GM18502 (cell line): ENCODE results near the gene MACROD2.

ENCODE experiments used
- ATAC-seq: cut with Tn5 transposase; IDR thresholded peaks from one replicate; pipeline ENCODE4 v1.9.1; 2021; ENCODE audit warnings: mild to moderate bottlenecking; ENCODE audit not compliant: unreplicated experiment, poor library complexity

Gene MACROD2

GRCh38 chr20:15579688-15580087, 1584.4 kb downstream of the MACROD2 start:
- no peak for ATAC-seq

DNA sequence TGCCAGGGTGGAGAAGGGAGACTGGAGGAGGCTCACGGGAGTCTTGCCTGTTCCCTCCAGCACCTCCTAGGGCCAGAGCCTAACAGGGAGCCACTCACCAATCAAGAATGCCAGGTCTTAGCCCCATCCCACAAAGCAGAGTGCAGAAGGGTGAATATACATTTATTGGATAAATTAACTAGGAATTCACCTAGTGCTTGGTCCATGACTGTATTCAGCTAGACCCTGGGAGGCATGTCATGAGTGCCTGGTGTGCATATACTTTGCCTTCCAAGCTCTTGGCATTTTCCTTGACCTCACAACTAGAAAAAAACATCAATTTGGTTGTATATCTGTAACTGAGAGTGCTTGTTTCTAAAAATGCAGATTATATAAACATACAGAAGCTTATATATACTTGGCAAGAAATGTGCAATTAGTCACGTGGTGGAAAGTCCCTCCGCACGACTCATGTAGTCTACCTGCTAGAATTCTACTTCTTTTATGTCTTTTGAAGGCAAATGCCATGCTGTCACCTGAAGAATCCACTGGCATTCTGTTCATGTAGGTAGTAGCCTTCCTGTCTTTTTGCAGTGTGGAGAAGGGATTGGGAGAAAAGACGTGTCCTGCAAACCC, 1586.9 kb downstream of the MACROD2 start:
- ATAC-seq, result no peak

DNA sequence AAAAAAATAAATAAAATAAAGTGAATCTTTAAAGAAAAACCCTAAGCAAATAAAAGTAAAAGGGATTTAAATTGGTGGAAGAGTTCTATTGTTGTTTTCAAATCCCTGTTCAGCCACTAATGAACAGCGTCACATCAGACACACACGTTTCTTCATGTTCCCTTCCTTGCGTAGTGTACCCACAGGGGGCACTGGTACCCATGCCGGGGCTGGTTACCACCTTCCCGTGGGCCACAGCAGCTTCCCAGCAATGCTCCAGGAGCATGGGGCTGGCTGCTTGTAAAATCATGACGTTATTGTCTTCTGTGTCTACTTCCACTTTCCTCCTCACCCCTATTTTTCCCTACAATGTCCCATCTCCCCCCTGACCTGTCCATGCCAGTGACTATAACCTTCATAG, 1589.2 kb downstream of the MACROD2 start:
- no peak for ATAC-seq

DNA sequence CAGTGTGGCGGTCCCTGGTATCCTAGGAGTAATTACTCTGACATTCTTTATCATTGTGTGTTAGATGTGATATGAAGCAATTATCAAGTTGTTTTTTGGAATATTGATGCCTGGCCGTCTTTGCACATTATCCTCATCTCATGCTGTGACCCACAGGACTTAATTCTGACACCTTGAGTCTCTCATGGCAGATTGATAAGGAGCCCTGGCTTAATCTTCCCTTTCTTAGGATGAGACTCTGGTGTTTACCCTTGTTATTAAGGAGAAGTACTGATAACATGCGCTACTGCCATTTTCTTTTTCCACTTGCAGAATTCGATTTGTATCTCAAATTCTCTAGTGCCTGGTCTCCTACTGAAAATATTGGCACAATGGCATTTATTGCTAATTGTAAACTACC, 1597.8 kb downstream of the MACROD2 start:
- ATAC-seq, result no peak

DNA sequence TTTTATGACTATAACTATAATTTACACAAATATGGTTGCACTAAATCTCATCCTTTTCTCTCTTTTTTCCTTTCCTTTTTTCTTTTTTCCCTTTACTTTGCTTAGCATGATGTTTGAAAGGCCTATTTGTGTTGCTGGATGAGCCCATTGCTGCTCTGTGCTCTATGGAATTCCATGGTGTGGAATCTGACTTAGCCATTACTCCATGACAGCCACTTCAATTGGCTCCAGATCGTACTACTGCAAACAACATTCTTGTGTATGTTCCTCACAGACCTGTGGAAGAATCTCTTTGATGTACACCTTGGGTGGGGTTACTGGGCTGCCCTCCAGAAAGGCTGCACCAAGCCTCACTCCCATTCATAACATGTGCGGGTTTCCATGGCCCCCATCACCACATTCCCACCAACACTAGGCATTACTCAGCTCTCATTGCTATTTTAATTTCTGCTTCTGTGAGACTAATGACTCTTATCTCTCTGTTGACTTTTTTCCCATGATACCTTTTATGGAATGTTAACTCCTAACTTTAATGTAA, 1598.9 kb downstream of the MACROD2 start:
- ATAC-seq, result no peak

DNA sequence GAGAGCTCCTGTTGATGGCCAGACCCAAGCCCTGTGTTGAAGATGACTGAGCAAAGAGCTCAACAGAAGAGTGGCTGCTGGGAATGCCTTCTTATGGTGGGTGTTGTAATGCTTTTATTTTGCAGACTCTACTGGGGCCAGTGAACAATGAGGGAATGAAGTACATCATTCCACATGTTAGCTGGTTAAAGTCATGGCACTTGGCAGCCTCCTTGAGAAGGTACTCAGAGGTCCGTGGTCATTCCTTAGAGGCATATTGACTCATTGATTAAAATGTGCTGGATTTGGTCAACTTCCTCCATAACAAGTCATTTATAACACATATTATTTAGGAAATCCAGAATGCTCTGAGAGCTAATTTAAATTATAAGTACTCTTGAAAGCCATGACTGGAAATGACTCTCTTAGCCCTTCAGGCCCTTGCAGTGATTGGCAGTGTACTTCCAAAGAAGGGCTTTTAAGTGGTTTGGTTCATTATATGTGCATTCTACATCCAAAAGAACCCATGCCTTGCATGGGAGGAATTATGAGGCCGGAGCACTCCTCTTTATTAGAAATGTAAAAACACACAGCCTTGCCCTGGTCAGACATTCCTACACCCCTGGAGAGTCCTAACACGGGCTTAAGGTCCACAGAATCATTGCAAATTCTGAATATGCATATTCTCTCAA, 1601.0 kb downstream of the MACROD2 start:
- no peak for ATAC-seq

DNA sequence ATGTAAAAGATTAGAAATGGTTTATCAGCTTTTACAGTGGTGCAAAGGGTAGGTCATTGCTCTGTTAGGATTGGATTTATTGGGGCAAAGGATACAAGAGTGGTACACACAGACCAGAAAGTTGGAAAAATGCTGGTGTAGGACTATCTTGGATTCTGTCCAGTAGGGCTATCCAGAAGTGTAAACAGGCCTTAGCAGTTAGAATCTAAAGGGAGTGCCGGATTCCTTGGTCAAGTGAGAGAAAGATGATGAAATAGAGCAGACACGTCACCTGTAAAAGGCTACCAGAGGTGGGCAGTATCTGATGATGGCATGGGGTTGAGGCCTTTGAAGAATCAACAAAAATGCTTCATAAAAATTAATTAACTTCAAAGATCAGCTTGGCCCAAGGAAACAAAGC, 1602.0 kb downstream of the MACROD2 start:
- no peak for ATAC-seq

DNA sequence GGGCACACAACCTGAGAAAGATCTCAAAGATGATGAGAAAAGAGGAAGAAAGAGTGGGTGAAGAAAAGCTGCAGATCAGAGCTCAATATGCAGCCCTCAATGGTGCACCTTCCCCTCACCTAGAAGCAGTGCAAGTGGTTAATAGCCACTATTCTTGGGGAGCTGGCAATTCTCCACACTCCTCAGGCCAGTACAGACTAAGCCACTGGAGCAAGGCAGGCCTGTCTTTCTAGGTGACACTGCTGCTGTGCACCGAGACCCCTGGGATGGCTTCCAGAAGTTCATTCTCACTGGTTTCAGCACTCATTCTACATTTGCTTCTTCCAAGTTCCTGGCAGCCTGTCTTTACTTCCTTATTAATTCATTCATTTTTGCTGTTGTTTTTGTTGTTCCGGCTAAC, 1604.6 kb downstream of the MACROD2 start:
- no peak for ATAC-seq

GRCh38 chr20:15600565-15600964, 1605.2 kb downstream of the MACROD2 start:
- ATAC-seq, result no peak

DNA sequence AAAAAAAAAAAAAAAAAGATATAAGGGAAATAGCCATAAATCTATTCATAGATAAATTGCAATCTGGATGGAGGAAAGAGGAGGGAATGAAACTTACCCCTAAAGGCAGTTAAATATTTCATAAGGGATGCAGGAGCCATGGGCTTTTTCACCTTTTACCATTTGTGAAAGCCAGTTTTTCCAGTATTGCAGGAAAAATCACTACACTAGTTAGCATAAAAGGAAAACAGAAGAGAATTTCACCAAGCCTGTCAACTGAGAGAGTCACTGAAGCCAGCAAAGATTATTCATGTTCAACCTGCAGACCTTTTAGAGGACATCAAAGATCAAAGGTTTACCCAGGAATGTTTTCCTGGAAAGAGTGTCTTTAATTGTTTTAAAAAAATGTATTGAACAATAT, 1608.2 kb downstream of the MACROD2 start:
- ATAC-seq, result no peak

- no peak for ATAC-seq
Observed at GRCh38 chr20:15603978-15604805, 1608.9 kb downstream of the MACROD2 start.

GRCh38 chr20:15609921-15610320, 1614.6 kb downstream of the MACROD2 start:
- ATAC-seq, result no peak

DNA sequence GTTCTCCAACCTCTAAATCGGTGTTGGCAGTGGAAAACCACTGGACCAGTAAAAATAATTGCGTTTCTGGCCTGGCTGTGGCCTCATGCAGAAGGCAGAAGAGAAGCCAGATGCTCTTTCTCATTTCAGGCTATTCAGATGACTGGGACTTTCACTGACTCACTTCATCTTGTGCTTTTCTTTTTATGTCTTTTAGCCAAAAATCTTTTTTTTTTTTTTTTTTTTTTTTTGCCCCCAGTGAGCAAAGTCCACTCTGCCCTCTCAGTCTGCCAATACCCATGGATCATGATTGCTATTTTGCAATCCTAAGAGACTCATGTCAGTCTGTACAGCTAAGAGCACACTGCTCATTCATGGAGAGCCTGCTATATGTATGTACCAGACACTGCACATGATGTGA, 1615.5 kb downstream of the MACROD2 start:
- ATAC-seq, result no peak

DNA sequence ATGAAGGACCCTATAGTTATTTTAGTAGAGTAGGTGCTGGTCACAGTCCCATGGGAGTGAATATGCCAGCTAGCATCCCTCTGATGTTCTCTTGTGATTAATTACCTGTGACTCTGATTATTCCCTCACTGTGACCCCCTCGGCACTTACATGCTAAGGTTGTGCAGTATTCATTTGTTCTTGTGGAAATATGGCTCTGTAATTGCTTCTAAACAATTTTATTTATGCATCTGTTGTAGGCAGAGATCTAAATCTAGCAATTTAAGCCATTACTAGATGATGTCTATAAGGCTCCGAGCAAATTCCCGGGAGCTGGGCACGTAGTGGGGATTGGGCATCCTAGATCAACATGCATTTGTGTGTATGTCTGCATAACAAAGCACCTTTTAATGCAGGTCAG, 1616.2 kb downstream of the MACROD2 start:
- ATAC-seq, result no peak

GRCh38 chr20:15612198-15612597, 1616.9 kb downstream of the MACROD2 start:
- ATAC-seq, result no peak

DNA sequence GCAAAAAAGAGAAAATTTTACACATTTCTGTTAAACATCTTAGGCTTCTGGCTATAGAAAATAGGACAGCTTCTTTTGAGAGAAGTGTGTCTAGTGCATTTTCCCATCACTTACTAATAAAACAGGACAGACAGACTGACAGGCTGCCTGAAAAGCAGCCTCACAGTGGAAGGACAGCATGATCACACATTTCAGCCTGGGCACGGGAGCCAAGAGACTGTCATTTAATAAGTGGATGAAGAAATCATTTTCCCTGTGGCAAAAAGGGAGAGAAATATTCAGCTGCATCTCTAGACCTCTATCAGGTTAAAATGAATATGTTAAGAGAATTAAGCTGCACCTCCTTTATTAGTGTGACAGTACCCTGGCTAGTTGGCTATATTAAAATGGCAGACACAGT, 1617.5 kb downstream of the MACROD2 start:
- no peak for ATAC-seq

DNA sequence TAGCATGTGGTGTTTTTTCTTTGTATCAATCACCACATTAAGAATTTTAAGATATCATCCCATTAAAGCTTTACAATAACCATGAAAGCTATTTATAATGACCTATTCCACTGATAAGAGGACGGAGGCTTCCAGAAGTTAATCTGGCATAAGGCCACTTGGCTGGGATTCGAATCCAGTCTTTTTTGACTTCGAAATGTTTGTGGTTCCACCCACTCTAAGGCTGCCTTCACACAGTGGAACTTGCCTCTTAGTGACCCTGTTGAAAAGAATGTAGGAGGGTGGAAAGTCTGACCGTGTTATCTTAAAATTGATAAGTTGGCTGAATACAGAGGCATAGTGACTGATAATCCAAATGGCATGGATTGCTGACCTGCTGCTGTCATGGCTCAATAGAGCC, 1618.2 kb downstream of the MACROD2 start:
- ATAC-seq, result no peak

GRCh38 chr20:15616626-15617025, 1621.3 kb downstream of the MACROD2 start:
- no peak for ATAC-seq

- ATAC-seq, result no peak
Observed at GRCh38 chr20:15618110-15618509, 1622.8 kb downstream of the MACROD2 start.

DNA sequence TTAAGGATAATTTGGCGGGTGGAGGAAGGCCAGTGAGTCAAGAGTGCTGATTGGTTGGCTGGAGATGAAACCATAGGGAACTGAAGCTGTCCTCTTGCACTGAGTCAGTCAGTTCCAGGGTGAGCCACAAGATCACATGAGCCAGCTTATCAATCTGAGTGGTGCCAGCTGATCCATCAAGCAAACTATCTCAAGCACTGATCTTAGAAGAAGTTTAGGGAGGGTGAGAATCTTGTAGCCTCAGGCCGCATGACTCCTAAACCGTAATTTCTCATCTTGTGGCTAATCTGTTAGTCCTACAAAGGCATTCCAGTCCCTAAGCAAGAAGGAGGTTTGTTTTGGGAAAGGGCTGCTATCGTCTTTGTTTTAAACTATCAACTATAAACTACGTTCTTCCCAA, 1623.6 kb downstream of the MACROD2 start:
- no peak for ATAC-seq

GRCh38 chr20:15619341-15619740, 1624.0 kb downstream of the MACROD2 start:
- ATAC-seq, result no peak
